GM23338 (cell line): ENCODE measurements around the gene SNRPD2. TPM values are rescaled to one million over a fixed set of nuclear protein-coding genes. Genes with fewer than 3 reads are reported as not detected.

Source experiments
- ATAC-seq: fragments of 200-7000 bp; cut with Tn5 transposase; 3 replicates; pipeline ENCODE4 v1.9.1; 2020
- DNase-seq: peaks from one replicate; pipeline ENCODE4 v3.0.0-alpha.2; 2015; ENCODE audit warnings: low spot score
- H2AFZ ChIP-seq: fragments of 200-600 bp; sonication (generic); 2 replicates; pipeline ENCODE4 v1.8.0; 2016; ENCODE audit warnings: antibody characterized with exemption, mild to moderate bottlenecking, moderate library complexity
- H3F3A ChIP-seq: fragments of 200-600 bp; sonication (generic); replicated peaks from 2 replicates; pipeline ENCODE4 v1.8.0; 2017; ENCODE audit warnings: antibody characterized with exemption, mixed run types, low read depth
- H3K27ac ChIP-seq: fragments of 200-600 bp; sonication (generic); 2 replicates; pipeline ENCODE4 v1.6.1; 2016; ENCODE audit warnings: low read depth
- H3K27me3 ChIP-seq: fragments of 200-600 bp; sonication (generic); 2 replicates; pipeline ENCODE4 v1.8.0; 2016; ENCODE audit warnings: mild to moderate bottlenecking, mixed run types, moderate library complexity; ENCODE audit not compliant: insufficient read depth
- H3K36me3 ChIP-seq: fragments of 200-600 bp; sonication (generic); 2 replicates; pipeline ENCODE4 v1.8.0; 2016; ENCODE audit warnings: mild to moderate bottlenecking; ENCODE audit not compliant: insufficient read depth
- H3K4me1 ChIP-seq: fragments of 200-600 bp; sonication (generic); 2 replicates; pipeline ENCODE4 v1.8.0; 2016; ENCODE audit warnings: mild to moderate bottlenecking, moderate library complexity; ENCODE audit not compliant: insufficient read depth
- H3K4me2 ChIP-seq: fragments of 200-600 bp; sonication (generic); 2 replicates; pipeline ENCODE4 v1.7.1; 2017; ENCODE audit warnings: mixed run types
- H3K4me3 ChIP-seq: fragments of 200-600 bp; sonication (generic); 2 replicates; pipeline ENCODE4 v1.6.1; 2016; ENCODE audit warnings: mixed run types
- H3K79me2 ChIP-seq: fragments of 200-600 bp; sonication (generic); replicated peaks from 2 replicates; pipeline ENCODE4 v1.8.0; 2017; ENCODE audit warnings: mild to moderate bottlenecking; ENCODE audit not compliant: insufficient read depth
- H3K9me2 ChIP-seq: fragments of 200-600 bp; sonication (generic); 2 replicates; pipeline ENCODE4 v1.8.0; 2017; ENCODE audit not compliant: insufficient read depth
- H4K20me1 ChIP-seq: fragments of 200-600 bp; sonication (generic); replicated peaks from 2 replicates; pipeline ENCODE4 v1.8.0; 2017; ENCODE audit warnings: mild to moderate bottlenecking; ENCODE audit not compliant: insufficient read depth
- H3K27ac Mint-ChIP-seq: 2 replicates; pipeline ENCODE4 v1.8.0; 2020; ENCODE audit warnings: inconsistent platforms, mild to moderate bottlenecking, moderate library complexity, mixed read lengths
- H3K27me3 Mint-ChIP-seq: 3 replicates; pipeline ENCODE4 v1.8.0; 2022; ENCODE audit warnings: low read depth, mild to moderate bottlenecking, moderate library complexity, mixed read lengths, inconsistent platforms; ENCODE audit not compliant: insufficient read depth, poor library complexity
- H3K36me3 Mint-ChIP-seq: 3 replicates; pipeline ENCODE4 v1.8.0; 2021; ENCODE audit warnings: low read depth, mild to moderate bottlenecking, inconsistent platforms, moderate library complexity, mixed read lengths
- H3K4me1 Mint-ChIP-seq: 3 replicates; pipeline ENCODE4 v1.8.0; 2020; ENCODE audit warnings: mild to moderate bottlenecking, inconsistent platforms, mixed read lengths
- H3K4me3 Mint-ChIP-seq: 3 replicates; pipeline ENCODE4 v1.8.0; 2021; ENCODE audit warnings: moderate library complexity, mild to moderate bottlenecking, inconsistent platforms, mixed read lengths
- H3K9me3 Mint-ChIP-seq: 3 replicates; pipeline ENCODE4 v1.8.0; 2020; ENCODE audit warnings: moderate library complexity, mild to moderate bottlenecking, inconsistent platforms, mixed read lengths
- CREB1 ChIP-seq: fragments of 250-450 bp; sonication (Bioruptor Pico); IDR thresholded peaks from 2 replicates; pipeline ENCODE4 v1.5.0; 2020; ENCODE audit warnings: low read depth, mild to moderate bottlenecking, moderate library complexity
- CTCF ChIP-seq, 2 experiments: fragments of 200-600 bp in 1 of 2; sonication (generic) in 1 of 2; conservative IDR thresholded peaks; 2 replicates each; pipeline versions ENCODE4 v1.5.1 to v1.6.1; 2016 to 2017; ENCODE audit warnings: antibody characterized with exemption in 2 of 2, low read depth in 2 of 2, mild to moderate bottlenecking in 2 of 2, moderate library complexity in 1 of 2
- ETS1 ChIP-seq: IDR thresholded peaks from 2 replicates; pipeline ENCODE4 v1.6.1; 2016; ENCODE audit warnings: antibody characterized with exemption
- EZH2 ChIP-seq: fragments of 200-600 bp; sonication (generic); IDR thresholded peaks from one replicate; pipeline ENCODE4 v1.8.0; 2017; ENCODE audit warnings: antibody characterized with exemption, mild to moderate bottlenecking, low read depth; ENCODE audit not compliant: unreplicated experiment
- EZH2phosphoT487 ChIP-seq: fragments of 200-600 bp; sonication (generic); IDR thresholded peaks from one replicate; pipeline ENCODE4 v1.8.1; 2018; ENCODE audit warnings: antibody characterized with exemption; ENCODE audit not compliant: unreplicated experiment
- JUNB ChIP-seq: IDR thresholded peaks from one replicate; pipeline ENCODE4 v1.6.1; 2016; ENCODE audit warnings: antibody characterized with exemption; ENCODE audit not compliant: unreplicated experiment
- NANOG ChIP-seq: IDR thresholded peaks from 2 replicates; pipeline ENCODE4 v1.6.1; 2016; ENCODE audit warnings: antibody characterized with exemption, borderline replicate concordance
- POLR2AphosphoS5 ChIP-seq: IDR thresholded peaks from 2 replicates; pipeline ENCODE4 v1.6.1; 2016; ENCODE audit warnings: antibody characterized with exemption, low read depth
- REST ChIP-seq: IDR thresholded peaks from one replicate; pipeline ENCODE4 v1.6.1; 2018; ENCODE audit warnings: antibody characterized with exemption; ENCODE audit not compliant: unreplicated experiment
- STAT1 ChIP-seq: IDR thresholded peaks from one replicate; pipeline ENCODE4 v1.6.1; 2016; ENCODE audit warnings: antibody characterized with exemption; ENCODE audit not compliant: unreplicated experiment
- ZNF114 ChIP-seq: fragments of 250-450 bp; sonication (Bioruptor Pico); IDR thresholded peaks from 2 replicates; pipeline ENCODE4 v1.5.0; 2020; ENCODE audit warnings: mild to moderate bottlenecking, moderate library complexity
- ZNF331 ChIP-seq: fragments of 250-450 bp; sonication (Bioruptor Pico); IDR thresholded peaks from 2 replicates; pipeline ENCODE4 v1.5.0; 2020; ENCODE audit warnings: low read depth, mild to moderate bottlenecking, moderate library complexity
- ZNF462 ChIP-seq: fragments of 250-450 bp; sonication (Bioruptor Pico); IDR thresholded peaks from 2 replicates; pipeline ENCODE4 v1.5.0; 2020; ENCODE audit warnings: mild to moderate bottlenecking, moderate library complexity
- polyA plus RNA-seq: library from polyadenylated mRNA; unstranded; fragments of >200 nt; fragmentation: Nextera tagmentation; extraction: Ambion mirVana; gene quantifications from 2 replicates; pipeline ENCODE4 v1.2.1, GENCODE V29; 2016
- total RNA-seq: library from RNA; depleted of rRNA; stranded (reverse); fragments of >200 nt; shearing (Covaris generic); gene quantifications from 2 replicates; pipeline ENCODE4 v1.2.3, GENCODE V29; 2014

Gene SNRPD2
- total and polyA plus RNA-seq, 2 experiments from 2014 or later: 169 to 1,375 TPM

- Histone ChIP-seq H3K4me3 (peak overlapping the region; percentile 51), H4K20me1 (no peaks in the 10 kb centered on the region; the same call in 1 of the 2 replicates), H2AFZ (no peak overlapping the region), H3K4me2 (peak overlapping the region; percentile 77), H3K79me2 (peaks cover 52% of the 10 kb centered on the region), H3K9me2 (no peaks in the 10 kb centered on the region), H3K27ac (peak overlapping the region; percentile 86), H3K27me3 (no peaks in the 10 kb centered on the region), H3K36me3 (peaks cover 8% of the 10 kb centered on the region), H3K4me1 (peaks cover 18% of the 10 kb centered on the region), H3F3A (peaks cover 10% of the 10 kb centered on the region)
- ATAC-seq (peak; percentile 11), DNase-seq (no peak)
- peaks cover 29% of the 10 kb centered on the region for H3K4me1 Mint-ChIP-seq
- no peaks in the 10 kb centered on the region for H3K9me3 Mint-ChIP-seq
- peak overlapping the region; percentile 99 for H3K27ac Mint-ChIP-seq
- H3K27me3 Mint-ChIP-seq: peaks cover 20% of the 10 kb centered on the region
- peaks cover 27% of the 10 kb centered on the region for H3K36me3 Mint-ChIP-seq
- H3K4me3 Mint-ChIP-seq: peak overlapping the region; percentile 95
- no peak for TF ChIP-seq REST
- no peak for TF ChIP-seq NANOG
- no peak for TF ChIP-seq ETS1
- TF ChIP-seq POLR2AphosphoS5: no peak
- TF ChIP-seq EZH2: no peak
- no peak for TF ChIP-seq CREB1 (CRISPR knock-in tag)
- TF ChIP-seq ZNF114 (CRISPR knock-in tag): no peak
- TF ChIP-seq JUNB: no peak
- TF ChIP-seq ZNF331: no peak
- TF ChIP-seq ZNF462: no peak
- no peak for TF ChIP-seq EZH2phosphoT487
- no peak for TF ChIP-seq STAT1
- no peak for TF ChIP-seq CTCF (conservative IDR thresholded peaks at IDR 0.05; ENCODE audit: low read depth in 2 of 2)
These were observed 26.4 kb upstream of the SNRPD2 start for GRCh38 chr19:45717983-45718650.
